ENCODE data around the gene MGST3. TPM values are rescaled to one million over a fixed set of nuclear protein-coding genes. Genes with fewer than 3 reads are reported as not detected.

MGST3 gene
- polyA plus RNA-seq, 1 donor (not counting 4 experiments of a cell fraction or from before 2014, with no cell fraction given) = 319 TPM

DNA sequence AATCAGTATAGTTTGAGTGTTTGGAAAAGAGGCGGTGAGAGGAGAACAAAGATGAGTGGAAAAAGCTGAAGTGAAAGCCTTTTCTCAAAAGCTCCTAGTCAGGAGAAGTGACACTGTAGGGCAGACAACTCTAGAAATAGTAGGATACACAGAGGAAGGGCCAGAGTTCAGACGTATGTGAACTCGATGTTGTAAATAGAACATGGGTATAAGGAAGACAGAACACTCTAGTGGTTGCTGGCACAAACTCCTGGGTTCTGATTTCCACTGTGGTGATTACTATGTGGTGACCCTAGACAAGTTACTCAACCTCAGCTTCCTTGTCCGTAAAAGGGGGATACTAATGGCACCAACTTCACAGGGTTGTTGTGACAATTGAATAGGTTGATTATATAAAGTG lies 30.2 kb upstream of the MGST3 start:
- H2AFZ ChIP-seq (ENCODE audit: control insufficient read depth, low read length) = no peak overlapping the region
- H3K4me3 ChIP-seq (ENCODE audit: control insufficient read depth in 2 of 3, extremely low read depth in 1 of 3, insufficient read depth in 2 of 3, low read depth in 1 of 3, low read length in 3 of 3) = no peak overlapping the region
- no peaks in the 10 kb centered on the region for H3K27me3 ChIP-seq (ENCODE audit: control insufficient read depth, extremely low read depth, insufficient read depth, low read length)
- no peak overlapping the region for H3K9ac ChIP-seq (ENCODE audit: control insufficient read depth, extremely low read depth, insufficient read depth, low read length)
- no peaks in the 10 kb centered on the region for H3K36me3 ChIP-seq (ENCODE audit: control insufficient read depth in 2 of 2, extremely low read depth in 1 of 2, insufficient read depth in 2 of 2, low read length in 2 of 2)
- H3K4me1 ChIP-seq (ENCODE audit: control insufficient read depth, extremely low read depth, insufficient read depth, low read length) = peaks cover 10% of the 10 kb centered on the region
- DNase-seq (ENCODE audit: low read depth, low spot score) (no peak), FAIRE-seq (no peak)
- H3K79me2 ChIP-seq (ENCODE audit: control insufficient read depth, insufficient read depth, low read length) = no peaks in the 10 kb centered on the region
- TF ChIP-seq, protein P1, sequence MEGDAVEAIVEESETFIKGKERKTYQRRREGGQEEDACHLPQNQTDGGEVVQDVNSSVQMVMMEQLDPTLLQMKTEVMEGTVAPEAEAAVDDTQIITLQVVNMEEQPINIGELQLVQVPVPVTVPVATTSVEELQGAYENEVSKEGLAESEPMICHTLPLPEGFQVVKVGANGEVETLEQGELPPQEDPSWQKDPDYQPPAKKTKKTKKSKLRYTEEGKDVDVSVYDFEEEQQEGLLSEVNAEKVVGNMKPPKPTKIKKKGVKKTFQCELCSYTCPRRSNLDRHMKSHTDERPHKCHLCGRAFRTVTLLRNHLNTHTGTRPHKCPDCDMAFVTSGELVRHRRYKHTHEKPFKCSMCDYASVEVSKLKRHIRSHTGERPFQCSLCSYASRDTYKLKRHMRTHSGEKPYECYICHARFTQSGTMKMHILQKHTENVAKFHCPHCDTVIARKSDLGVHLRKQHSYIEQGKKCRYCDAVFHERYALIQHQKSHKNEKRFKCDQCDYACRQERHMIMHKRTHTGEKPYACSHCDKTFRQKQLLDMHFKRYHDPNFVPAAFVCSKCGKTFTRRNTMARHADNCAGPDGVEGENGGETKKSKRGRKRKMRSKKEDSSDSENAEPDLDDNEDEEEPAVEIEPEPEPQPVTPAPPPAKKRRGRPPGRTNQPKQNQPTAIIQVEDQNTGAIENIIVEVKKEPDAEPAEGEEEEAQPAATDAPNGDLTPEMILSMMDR (optimal IDR thresholded peaks at IDR 0.05 in 1 of 3, IDR thresholded peaks at IDR 0.05 in 1 of 3, conservative IDR thresholded peaks at IDR 0.05 in 1 of 3; ENCODE audit: extremely low read depth in 1 of 3, insufficient read depth in 2 of 3, low read length in 3 of 3) = no peak
- TF ChIP-seq EZH2 (IDR thresholded peaks at IDR 0.05; ENCODE audit: low read length) = no peak
- H3K4me2 ChIP-seq (ENCODE audit: control insufficient read depth, extremely low read depth, insufficient read depth, low read depth, low read length) = no peak overlapping the region
- dilution Hi-C loops (cut with MboI; ENCODE audit: extremely low pct_ligation_motif_present, low sequenced_read_pairs) = no loop called here
- H3K9me1 ChIP-seq (ENCODE audit: control insufficient read depth, extremely low read depth, insufficient read depth, low read length) = no peaks in the 10 kb centered on the region
- no peak overlapping the region for H3K27ac ChIP-seq (ENCODE audit: control insufficient read depth, insufficient read depth, low read length)
- H4K20me1 ChIP-seq (ENCODE audit: control insufficient read depth, extremely low read depth, insufficient read depth, low read length) = no peaks in the 10 kb centered on the region
- H3K9me3 ChIP-seq (ENCODE audit: control insufficient read depth, low read depth, low read length) = no peaks in the 10 kb centered on the region

DNA sequence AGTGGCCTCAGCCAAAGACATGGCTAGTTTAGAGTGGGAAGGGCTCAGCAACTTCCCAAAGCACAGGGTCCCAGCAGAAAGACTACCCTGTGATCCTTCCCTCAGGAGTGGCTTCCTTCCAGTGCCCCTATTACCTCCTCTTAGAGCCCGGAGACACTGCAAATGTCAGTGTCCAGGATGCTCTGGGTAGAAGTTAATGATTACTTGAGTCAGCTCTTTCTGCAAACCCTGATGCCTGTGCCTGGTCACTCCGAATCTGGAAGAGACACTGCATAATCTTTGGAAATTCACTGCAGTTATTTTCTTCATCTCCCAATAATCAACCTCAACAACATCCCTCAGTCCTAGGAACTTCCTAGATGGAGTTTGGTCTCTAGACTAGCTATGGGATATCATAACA lies 27.2 kb upstream of the MGST3 start:
- FAIRE-seq (no peak), DNase-seq (ENCODE audit: low read depth, low spot score) (no peak)
- Histone ChIP-seq H3K27me3 (ENCODE audit: control insufficient read depth, extremely low read depth, insufficient read depth, low read length) (no peaks in the 10 kb centered on the region), H3K79me2 (ENCODE audit: control insufficient read depth, insufficient read depth, low read length) (no peaks in the 10 kb centered on the region), H3K9me3 (ENCODE audit: control insufficient read depth, low read depth, low read length) (no peaks in the 10 kb centered on the region), H3K4me1 (ENCODE audit: control insufficient read depth, extremely low read depth, insufficient read depth, low read length) (peaks cover under 1% of the 10 kb centered on the region), H3K27ac (ENCODE audit: control insufficient read depth, insufficient read depth, low read length) (no peak overlapping the region), H3K4me2 (ENCODE audit: control insufficient read depth, extremely low read depth, insufficient read depth, low read depth, low read length) (no peak overlapping the region), H3K9ac (ENCODE audit: control insufficient read depth, extremely low read depth, insufficient read depth, low read length) (no peak overlapping the region), H3K9me1 (ENCODE audit: control insufficient read depth, extremely low read depth, insufficient read depth, low read length) (no peaks in the 10 kb centered on the region), H2AFZ (ENCODE audit: control insufficient read depth, low read length) (no peak overlapping the region), H3K36me3 (ENCODE audit: control insufficient read depth in 2 of 2, extremely low read depth in 1 of 2, insufficient read depth in 2 of 2, low read length in 2 of 2) (no peaks in the 10 kb centered on the region), H3K4me3 (ENCODE audit: control insufficient read depth in 2 of 3, extremely low read depth in 1 of 3, insufficient read depth in 2 of 3, low read depth in 1 of 3, low read length in 3 of 3) (no peak overlapping the region), H4K20me1 (ENCODE audit: control insufficient read depth, extremely low read depth, insufficient read depth, low read length) (no peaks in the 10 kb centered on the region)
- dilution Hi-C loops (cut with MboI; ENCODE audit: extremely low pct_ligation_motif_present, low sequenced_read_pairs) = no loop called here
- TF ChIP-seq EZH2 (IDR thresholded peaks at IDR 0.05; ENCODE audit: low read length) = no peak
- TF ChIP-seq, protein P1 (optimal IDR thresholded peaks at IDR 0.05 in 1 of 3, IDR thresholded peaks at IDR 0.05 in 1 of 3, conservative IDR thresholded peaks at IDR 0.05 in 1 of 3; ENCODE audit: extremely low read depth in 1 of 3, insufficient read depth in 2 of 3, low read length in 3 of 3) = no peak

Data from keratinocyte (primary cell).